ENCODE data around the gene DUXB.

The DUXB gene

DNA sequence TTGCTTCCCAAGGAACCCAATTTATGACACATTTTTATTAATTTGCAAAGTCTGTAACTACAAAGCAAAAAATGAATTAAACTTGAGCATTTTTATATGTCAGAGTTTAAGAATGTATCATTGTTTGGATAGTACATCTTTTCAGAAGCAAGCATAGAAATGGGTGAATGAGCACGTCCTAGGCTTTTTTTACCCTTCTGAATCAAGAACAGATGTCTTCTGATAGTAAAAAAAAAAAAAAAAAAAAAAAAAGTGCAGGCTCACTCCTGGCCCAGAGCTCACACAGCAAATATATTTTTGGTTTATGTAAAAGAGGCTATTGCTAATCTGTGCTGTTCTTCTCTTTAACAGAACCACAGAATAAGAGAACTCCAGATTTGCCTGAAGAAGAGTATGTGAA, 47.3 kb downstream of the DUXB start:
- DNase-seq (ENCODE audit: low read depth) = peak; percentile 57
- TF ChIP-seq CTCF (IDR thresholded peaks at IDR 0.05; ENCODE audit: control insufficient read depth, insufficient read depth, low read depth, low read length, missing control alignments) = no peak
- no peak overlapping the region for H3K4me3 ChIP-seq (ENCODE audit: control insufficient read depth, low read depth, low read length)

DNA sequence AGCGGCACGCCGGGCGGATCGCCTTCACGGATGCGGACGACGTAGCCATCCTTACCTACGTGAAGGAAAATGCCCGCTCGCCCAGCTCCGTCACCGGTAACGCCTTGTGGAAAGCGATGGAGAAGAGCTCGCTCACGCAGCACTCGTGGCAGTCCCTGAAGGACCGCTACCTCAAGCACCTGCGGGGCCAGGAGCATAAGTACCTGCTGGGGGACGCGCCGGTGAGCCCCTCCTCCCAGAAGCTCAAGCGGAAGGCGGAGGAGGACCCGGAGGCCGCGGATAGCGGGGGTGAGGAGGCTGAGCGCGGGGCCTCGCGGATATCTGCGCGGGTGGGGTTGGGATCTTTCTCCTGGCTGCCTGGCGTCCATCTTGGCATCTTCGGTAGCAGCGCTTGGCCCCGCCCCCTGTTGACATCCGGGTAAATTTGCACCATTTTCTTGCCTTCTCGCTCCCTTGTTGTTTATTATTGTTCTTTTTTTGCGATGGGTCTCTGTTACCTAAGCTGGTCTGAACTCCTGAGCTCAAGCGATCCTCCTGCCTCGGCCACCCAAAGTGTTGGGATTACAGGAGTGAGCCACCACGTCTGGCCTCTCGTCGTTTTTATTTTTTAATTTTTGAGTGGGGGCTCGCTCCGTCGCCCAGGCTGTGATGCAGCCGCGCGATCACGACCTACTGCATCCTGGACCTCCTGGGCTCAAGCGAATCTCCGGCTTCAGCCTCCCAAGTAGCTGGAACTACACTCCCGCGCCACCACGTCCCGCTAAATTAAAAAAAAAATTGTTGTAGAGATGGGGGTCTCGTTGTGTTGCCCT, 52.8 kb downstream of the DUXB start:
- DNase-seq (ENCODE audit: low read depth) = no peak
- H3K4me3 ChIP-seq (ENCODE audit: control insufficient read depth, low read depth, low read length) = peak overlapping the region; percentile 100
- TF ChIP-seq CTCF (IDR thresholded peaks at IDR 0.05; ENCODE audit: control insufficient read depth, insufficient read depth, low read depth, low read length, missing control alignments) = no peak

- DNase-seq (ENCODE audit: low read depth) = peak; percentile 65
- no peak for TF ChIP-seq CTCF (IDR thresholded peaks at IDR 0.05; ENCODE audit: control insufficient read depth, insufficient read depth, low read depth, low read length, missing control alignments)
- H3K4me3 ChIP-seq (ENCODE audit: control insufficient read depth, low read depth, low read length) = peak within 1 kb of the TSS; percentile 100
Observed at GRCh38 chr16:75647492-75648264, 53.6 kb downstream of the DUXB start, which contains the start of the genes KARS1 and TERF2IP. KARS1 (minus strand) TSS chr16:75647665; CDS start chr16:75647639, 26 bp downstream. TERF2IP (plus strand) TSS chr16:75647773; CDS start chr16:75647883, 110 bp downstream.

GRCh38 chr16:75647112-75647491, 54.2 kb downstream of the DUXB start:
- TF ChIP-seq CTCF (IDR thresholded peaks at IDR 0.05; ENCODE audit: control insufficient read depth, insufficient read depth, low read depth, low read length, missing control alignments) = no peak
- DNase-seq (ENCODE audit: low read depth) = no peak
- H3K4me3 ChIP-seq (ENCODE audit: control insufficient read depth, low read depth, low read length) = peak overlapping the region; percentile 100

- DNase-seq (ENCODE audit: low read depth) = no peak
- no peak overlapping the region for H3K4me3 ChIP-seq (ENCODE audit: control insufficient read depth, low read depth, low read length)
- no peak for TF ChIP-seq CTCF (IDR thresholded peaks at IDR 0.05; ENCODE audit: control insufficient read depth, insufficient read depth, low read depth, low read length, missing control alignments)
Observed at GRCh38 chr16:75644240-75645012, 56.8 kb downstream of the DUXB start.
